Sigmoid colon (tissue), 7 donors: ENCODE measurements around the gene PRKCA. TPM values are rescaled to one million over a fixed set of nuclear protein-coding genes. Genes with fewer than 3 reads are reported as not detected.
A peak's percentile ranks its signal among the peaks of the same experiment; 100 is the strongest.
"Not testable (repeated sequence)": the region's sequence is repeated elsewhere in the genome, so short reads cannot be mapped to it uniquely, and the experiment has no call there.

Experiments
- DNase-seq: peaks from one replicate; pipeline ENCODE4 v3.0.0-alpha.2; 2019
- H3K27ac ChIP-seq, 4 donors: fragments of 200-600 bp; sonication (generic); one replicate each; pipeline ENCODE4 v1.5.1; 2016 to 2019; ENCODE audit warnings: mild to moderate bottlenecking in 1 of 4
- H3K27me3 ChIP-seq, 3 donors: fragments of 200-600 bp; sonication (generic); one replicate each; pipeline ENCODE4 v1.5.1; 2019; ENCODE audit warnings: mild to moderate bottlenecking in 1 of 3
- H3K36me3 ChIP-seq, 4 donors: fragments of 200-600 bp; sonication (generic); one replicate each; pipeline ENCODE4 v1.5.1; 2016 to 2019
- H3K4me1 ChIP-seq, 4 donors: fragments of 200-600 bp; sonication (generic); one replicate each; pipeline ENCODE4 v1.5.1; 2017 to 2019
- H3K4me3 ChIP-seq, 4 donors: fragments of 200-600 bp; sonication (generic); one replicate each; pipeline ENCODE4 v1.5.1; 2017 to 2019; ENCODE audit warnings: mild to moderate bottlenecking in 2 of 4, moderate library complexity in 1 of 4
- H3K9me3 ChIP-seq, 4 donors: fragments of 200-600 bp in 3 of 4; sonication (generic) in 3 of 4; one replicate each; pipeline versions ENCODE4 v1.5.1 to v1.6.1; 2013 to 2019
- EP300 ChIP-seq, 4 donors: sonication (generic); formaldehyde crosslinking; IDR thresholded peaks; one replicate each; pipeline ENCODE4 v1.6.1; 2017; ENCODE audit warnings: antibody characterized with exemption in 4 of 4
- POLR2A ChIP-seq, 2 donors: fragments of 450-650 bp; IDR thresholded peaks; one replicate each; pipeline ENCODE4 v1.6.1; 2016; ENCODE audit warnings: antibody characterized with exemption in 2 of 2, mild to moderate bottlenecking in 2 of 2, moderate library complexity in 2 of 2
- POLR2AphosphoS5 ChIP-seq, 4 donors: sonication (generic); formaldehyde crosslinking; IDR thresholded peaks; one replicate each; pipeline ENCODE4 v1.6.1; 2017; ENCODE audit warnings: antibody characterized with exemption in 4 of 4
- WGBS, 2 donors: extraction: QIAGEN DNeasy Blood & Tissue Kit; methylation state at CpG; one replicate each; pipeline ENCODE4 v1.1.7; 2013; 5-methylcytosine and 5-hydroxymethylcytosine counted together
- intact Hi-C: fragments of 100-400 bp; cut with DNase I; formaldehyde crosslinking; loops from one replicate; pipeline ENCODE4 v1.15.1; 2023
- polyA plus RNA-seq, 3 donors: library from polyadenylated mRNA; stranded (reverse); fragments of 200-250 nt; gene quantifications; one replicate each; pipeline ENCODE4 v1.2.3, GENCODE V29; 2013
- total RNA-seq, 4 donors: library from RNA; depleted of rRNA; stranded (reverse); fragments of >200 nt; gene quantifications; one replicate each; pipeline ENCODE4 v1.1.0, GENCODE V29; 2016
- TF ChIP-seq, protein P1 (sequence below), 4 experiments: fragments of 450-650 bp in 3 of 4; fragments of 200-600 bp in 1 of 4; IDR thresholded peaks; one replicate each; pipeline ENCODE4 v1.5.1; 2016 to 2019; ENCODE audit warnings: antibody characterized with exemption in 4 of 4, mild to moderate bottlenecking in 3 of 4, moderate library complexity in 2 of 4
- donor health status: healthy with polysubstance abuse.
- donor health status: Bipolar disorder and iron deficiency.
- donor health status: healthy.

PRKCA gene
- total and polyA plus RNA-seq, 7 donors, result 6.6 to 58.4 (median 42.6) TPM

DNA sequence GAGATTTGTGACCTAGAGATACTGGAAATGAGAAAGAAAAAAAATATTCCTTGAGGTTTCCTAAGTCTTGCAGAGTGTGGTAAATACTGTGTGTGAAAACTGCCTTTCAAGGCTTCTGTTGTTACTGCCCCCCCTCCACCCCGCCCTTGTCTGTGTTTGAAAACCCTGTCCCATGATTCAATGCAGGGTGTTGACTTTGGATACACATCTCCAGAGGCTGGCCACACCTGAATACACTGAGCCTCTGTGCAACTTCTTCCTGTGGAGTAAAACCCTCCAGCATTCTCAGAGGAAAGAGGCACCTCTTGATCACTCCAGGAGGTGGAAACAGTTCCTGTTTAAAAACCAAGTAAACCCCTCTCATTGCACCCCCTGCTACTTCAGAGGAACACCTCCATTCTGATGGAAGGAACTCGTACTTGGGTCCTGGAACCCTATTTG is 409.5 kb downstream of the PRKCA start:
- Histone ChIP-seq H3K4me1 (peaks cover 0 to 24% (median 18%) of the 10 kb centered on the region in 4 donors), H3K4me3 (no peak overlapping the region), H3K9me3 (no peaks in the 10 kb centered on the region), H3K36me3 (no peaks in the 10 kb centered on the region), H3K27me3 (no peaks in the 10 kb centered on the region), H3K27ac (peak overlapping the region in 2 of 4 donors; percentile 8 to 13)
- WGBS, 2 donors, result 9 to 45% methylated on average over 2 of the region's 2 CpGs
- TF ChIP-seq POLR2A (IDR thresholded peaks at IDR 0.05) (no peak), POLR2AphosphoS5 (IDR thresholded peaks at IDR 0.05) (no peak), EP300 (IDR thresholded peaks at IDR 0.05) (no peak)
- TF ChIP-seq, protein P1, sequence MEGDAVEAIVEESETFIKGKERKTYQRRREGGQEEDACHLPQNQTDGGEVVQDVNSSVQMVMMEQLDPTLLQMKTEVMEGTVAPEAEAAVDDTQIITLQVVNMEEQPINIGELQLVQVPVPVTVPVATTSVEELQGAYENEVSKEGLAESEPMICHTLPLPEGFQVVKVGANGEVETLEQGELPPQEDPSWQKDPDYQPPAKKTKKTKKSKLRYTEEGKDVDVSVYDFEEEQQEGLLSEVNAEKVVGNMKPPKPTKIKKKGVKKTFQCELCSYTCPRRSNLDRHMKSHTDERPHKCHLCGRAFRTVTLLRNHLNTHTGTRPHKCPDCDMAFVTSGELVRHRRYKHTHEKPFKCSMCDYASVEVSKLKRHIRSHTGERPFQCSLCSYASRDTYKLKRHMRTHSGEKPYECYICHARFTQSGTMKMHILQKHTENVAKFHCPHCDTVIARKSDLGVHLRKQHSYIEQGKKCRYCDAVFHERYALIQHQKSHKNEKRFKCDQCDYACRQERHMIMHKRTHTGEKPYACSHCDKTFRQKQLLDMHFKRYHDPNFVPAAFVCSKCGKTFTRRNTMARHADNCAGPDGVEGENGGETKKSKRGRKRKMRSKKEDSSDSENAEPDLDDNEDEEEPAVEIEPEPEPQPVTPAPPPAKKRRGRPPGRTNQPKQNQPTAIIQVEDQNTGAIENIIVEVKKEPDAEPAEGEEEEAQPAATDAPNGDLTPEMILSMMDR (IDR thresholded peaks at IDR 0.05), result no peak
- no peak for DNase-seq
- intact Hi-C loops, result no loop called here

DNA sequence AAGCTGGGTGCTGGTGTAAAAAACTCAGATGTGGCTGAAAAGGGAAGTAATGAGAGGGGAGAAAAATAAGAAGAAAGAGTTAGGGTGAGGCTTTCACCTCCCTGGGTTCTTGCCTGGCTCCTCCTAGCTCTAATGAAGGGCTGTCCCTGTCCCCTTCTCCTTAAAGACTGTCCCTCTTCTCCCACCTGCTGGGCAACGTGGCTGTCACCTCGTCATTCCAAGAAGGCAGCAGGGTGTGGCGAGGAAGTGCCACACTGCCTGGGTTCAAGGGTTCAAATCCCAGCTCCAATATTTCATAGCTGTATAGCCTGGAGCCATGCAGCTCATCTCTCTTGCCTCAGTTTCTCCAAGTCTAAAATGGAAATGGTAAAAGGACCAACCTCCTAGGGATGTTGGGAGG is 410.0 kb downstream of the PRKCA start:
- no peak for DNase-seq
- WGBS, 2 donors, result 19 to 65% methylated on average over 3 of the region's 3 CpGs
- no peaks in the 10 kb centered on the region for H3K36me3 ChIP-seq
- no peaks in the 10 kb centered on the region for H3K9me3 ChIP-seq
- TF ChIP-seq POLR2AphosphoS5 (IDR thresholded peaks at IDR 0.05), result no peak
- TF ChIP-seq EP300 (IDR thresholded peaks at IDR 0.05), result no peak
- TF ChIP-seq POLR2A (IDR thresholded peaks at IDR 0.05), result no peak
- TF ChIP-seq, protein P1 (IDR thresholded peaks at IDR 0.05), result no peak
- peak overlapping the region in 1 of 4 donors; percentile 8 for H3K27ac ChIP-seq
- H3K4me3 ChIP-seq, result no peak overlapping the region
- intact Hi-C loops, result no loop called here
- H3K27me3 ChIP-seq, result no peaks in the 10 kb centered on the region
- peaks cover 0 to 25% (median 19%) of the 10 kb centered on the region in 4 donors for H3K4me1 ChIP-seq

DNA sequence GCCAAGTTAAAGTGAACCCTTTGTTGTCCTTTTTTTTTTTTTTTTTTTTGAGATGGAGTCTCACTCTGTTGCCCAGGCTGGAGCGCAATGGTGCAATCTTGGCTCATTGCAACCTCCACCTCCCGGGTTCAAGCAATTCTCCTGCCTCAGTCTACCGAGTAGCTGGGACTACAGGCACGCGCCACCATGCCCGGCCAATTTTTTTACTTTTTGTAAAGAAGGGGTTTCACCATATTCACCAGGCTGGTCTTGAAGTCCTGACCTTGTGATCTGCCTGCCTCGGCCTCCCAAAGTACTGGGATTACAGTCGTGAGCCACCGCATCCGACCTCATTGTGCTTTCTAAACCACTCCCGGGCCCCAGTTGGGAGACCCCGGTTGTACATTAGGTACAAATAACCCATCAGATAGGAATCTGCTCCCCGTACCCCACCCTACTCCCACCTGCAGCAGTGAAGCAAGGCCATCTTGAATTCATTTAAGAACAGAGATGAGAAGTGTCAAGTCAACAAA is 410.7 kb downstream of the PRKCA start:
- H3K27me3 ChIP-seq, H3K36me3 ChIP-seq, H3K27ac ChIP-seq, intact Hi-C loops, H3K9me3 ChIP-seq, DNase-seq, H3K4me3 ChIP-seq: not testable (repeated sequence)
- 91 to 93% methylated on average over 13 of the region's 13 CpGs for whole genome bisulfite sequencing, 2 donors
- H3K4me1 ChIP-seq, result peaks cover 0 to 25% (median 19%) of the 10 kb centered on the region in 4 donors

DNA sequence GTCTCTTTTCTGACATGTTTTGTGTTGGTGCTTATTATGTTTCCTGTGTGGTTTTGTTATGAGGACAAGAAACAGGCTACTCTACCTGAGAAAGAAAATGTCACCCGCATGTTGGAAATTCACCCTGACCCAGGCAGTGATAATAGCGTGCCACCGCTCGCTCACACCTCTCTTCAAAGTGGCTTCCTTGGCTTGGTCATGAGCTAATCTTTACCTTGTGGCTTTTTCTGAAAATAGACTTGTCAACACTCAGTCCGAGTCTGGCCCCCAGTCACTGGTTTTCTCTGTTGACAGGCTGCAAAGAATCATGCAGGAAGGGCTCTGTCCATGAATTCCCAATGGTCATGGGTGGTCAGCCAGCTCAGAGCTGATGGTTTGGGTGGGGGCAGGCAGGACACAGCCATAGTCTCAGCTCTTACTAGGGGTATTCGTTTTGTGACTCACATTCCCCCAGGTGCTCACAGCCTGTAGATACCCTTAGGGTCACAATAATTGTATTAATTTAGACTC is 411.2 kb downstream of the PRKCA start:
- no peaks in the 10 kb centered on the region for H3K27me3 ChIP-seq
- no peak overlapping the region for H3K27ac ChIP-seq
- H3K36me3 ChIP-seq, result no peaks in the 10 kb centered on the region
- H3K9me3 ChIP-seq, result no peaks in the 10 kb centered on the region
- DNase-seq, result no peak
- TF ChIP-seq POLR2AphosphoS5 (IDR thresholded peaks at IDR 0.05), result no peak
- TF ChIP-seq EP300 (IDR thresholded peaks at IDR 0.05), result no peak
- TF ChIP-seq, protein P1 (IDR thresholded peaks at IDR 0.05), result no peak
- TF ChIP-seq POLR2A (IDR thresholded peaks at IDR 0.05), result no peak
- peaks cover 0 to 25% (median 19%) of the 10 kb centered on the region in 4 donors for H3K4me1 ChIP-seq
- H3K4me3 ChIP-seq, result no peak overlapping the region
- 80 to 87% methylated on average over 6 of the region's 6 CpGs for WGBS, 2 donors
- intact Hi-C loops, result no loop called here

DNA sequence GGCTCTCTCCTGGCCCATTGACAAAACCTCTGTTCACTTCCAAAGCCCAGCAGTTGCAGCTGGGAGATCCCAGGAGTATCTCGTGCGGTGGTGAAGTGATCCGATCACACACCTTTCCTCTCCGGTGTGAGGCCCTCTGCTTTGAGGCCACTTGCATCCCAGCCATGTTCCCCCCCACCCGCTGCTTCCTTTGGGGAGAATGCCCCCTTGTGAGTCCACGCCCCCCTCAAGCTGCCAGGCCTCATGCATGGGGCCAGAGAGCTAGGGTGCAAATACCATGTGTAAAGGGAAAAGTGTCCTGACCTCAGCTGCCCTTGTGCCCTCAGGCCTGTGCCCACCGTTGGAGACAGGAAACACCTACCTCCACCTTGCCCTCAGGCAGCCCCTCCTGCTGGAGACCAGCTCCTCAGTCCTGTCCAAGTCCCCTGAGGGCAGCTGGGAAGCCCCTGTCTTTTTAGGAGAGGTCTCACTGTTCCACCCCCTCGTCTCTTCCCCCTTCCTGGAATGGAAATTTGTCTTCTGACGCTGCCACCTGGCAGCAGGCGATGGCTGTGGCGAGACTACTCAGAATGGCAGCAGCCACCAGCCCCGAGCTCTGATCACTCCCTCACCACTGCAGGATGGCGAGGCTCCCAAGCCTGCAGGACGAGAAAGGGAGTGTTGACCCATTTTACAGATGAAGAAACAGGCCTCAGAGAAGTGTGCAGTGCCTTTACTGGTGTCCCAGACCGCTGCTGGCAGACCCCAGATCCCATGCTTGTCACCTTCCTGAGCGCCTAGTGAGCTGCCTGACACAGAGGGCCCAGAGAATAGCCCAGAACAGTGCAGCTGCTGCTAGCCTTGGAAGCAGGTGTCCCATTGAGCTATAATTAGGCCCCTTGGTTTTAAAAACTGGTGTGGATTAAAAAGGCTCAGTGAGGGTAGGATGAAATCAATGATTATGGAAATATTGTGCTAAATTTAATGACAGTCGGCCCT is 411.9 kb downstream of the PRKCA start:
- TF ChIP-seq POLR2A (IDR thresholded peaks at IDR 0.05), result no peak
- no peak for TF ChIP-seq POLR2AphosphoS5 (IDR thresholded peaks at IDR 0.05)
- TF ChIP-seq, protein P1 (IDR thresholded peaks at IDR 0.05), result no peak
- no peak for TF ChIP-seq EP300 (IDR thresholded peaks at IDR 0.05)
- no peak for DNase-seq
- 76 to 84% methylated on average over 17 of the region's 17 CpGs for WGBS, 2 donors
- peaks cover 0 to 25% (median 19%) of the 10 kb centered on the region in 4 donors for H3K4me1 ChIP-seq
- H3K4me3 ChIP-seq, result no peak overlapping the region
- H3K9me3 ChIP-seq, result no peaks in the 10 kb centered on the region
- peak overlapping the region in 3 of 4 donors; percentile 7 to 56 (median 33) for H3K27ac ChIP-seq
- no peaks in the 10 kb centered on the region for H3K36me3 ChIP-seq
- intact Hi-C loops, result loop anchor here (1.0 kb wide), 1 partner anchor 192 kb away; no protein-coding TSS in a partner anchor
- H3K27me3 ChIP-seq, result no peaks in the 10 kb centered on the region
